SJSA1 (cell line): ENCODE measurements around the gene HLX. TPM values are rescaled to one million over a fixed set of nuclear protein-coding genes. Genes with fewer than 3 reads are reported as not detected.

ENCODE experiments used
- DNase-seq, 2 experiments: peaks; one replicate each; pipeline ENCODE4 v3.0.0-alpha.2; 2015 to 2020; ENCODE audit warnings: low spot score in 2 of 2, low read depth in 1 of 2
- H3K27ac ChIP-seq: fragments of 250-450 bp; sonication (Bioruptor Pico); 2 replicates; pipeline ENCODE4 v1.5.1; 2020; ENCODE audit warnings: mild to moderate bottlenecking, moderate library complexity
- H3K27me3 ChIP-seq: fragments of 250-450 bp; sonication (Bioruptor Pico); replicated peaks from 2 replicates; pipeline ENCODE4 v1.5.1; 2020; ENCODE audit warnings: mild to moderate bottlenecking, moderate library complexity
- H3K36me3 ChIP-seq: fragments of 250-450 bp; sonication (Bioruptor Pico); 2 replicates; pipeline ENCODE4 v1.5.1; 2020; ENCODE audit warnings: mild to moderate bottlenecking
- H3K4me1 ChIP-seq: fragments of 250-450 bp; sonication (Bioruptor Pico); replicated peaks from 2 replicates; pipeline ENCODE4 v1.6.1; 2021; ENCODE audit warnings: mild to moderate bottlenecking
- H3K4me3 ChIP-seq: fragments of 250-450 bp; sonication (Bioruptor Pico); 2 replicates; pipeline ENCODE4 v1.5.1; 2020; ENCODE audit warnings: mild to moderate bottlenecking
- H3K9me3 ChIP-seq: fragments of 250-450 bp; sonication (Bioruptor Pico); replicated peaks from 2 replicates; pipeline ENCODE4 v1.5.1; 2020; ENCODE audit warnings: mild to moderate bottlenecking
- total RNA-seq: library from RNA; depleted of rRNA; stranded (reverse); fragments of >200 nt; shearing (Covaris generic); gene quantifications from 2 replicates; pipeline ENCODE4 v1.2.3, GENCODE V29; 2014; rRNA removed

Gene HLX, protein sequence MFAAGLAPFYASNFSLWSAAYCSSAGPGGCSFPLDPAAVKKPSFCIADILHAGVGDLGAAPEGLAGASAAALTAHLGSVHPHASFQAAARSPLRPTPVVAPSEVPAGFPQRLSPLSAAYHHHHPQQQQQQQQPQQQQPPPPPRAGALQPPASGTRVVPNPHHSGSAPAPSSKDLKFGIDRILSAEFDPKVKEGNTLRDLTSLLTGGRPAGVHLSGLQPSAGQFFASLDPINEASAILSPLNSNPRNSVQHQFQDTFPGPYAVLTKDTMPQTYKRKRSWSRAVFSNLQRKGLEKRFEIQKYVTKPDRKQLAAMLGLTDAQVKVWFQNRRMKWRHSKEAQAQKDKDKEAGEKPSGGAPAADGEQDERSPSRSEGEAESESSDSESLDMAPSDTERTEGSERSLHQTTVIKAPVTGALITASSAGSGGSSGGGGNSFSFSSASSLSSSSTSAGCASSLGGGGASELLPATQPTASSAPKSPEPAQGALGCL
- total RNA-seq = 5.2 and 8.3 TPM in 2 replicates

DNA sequence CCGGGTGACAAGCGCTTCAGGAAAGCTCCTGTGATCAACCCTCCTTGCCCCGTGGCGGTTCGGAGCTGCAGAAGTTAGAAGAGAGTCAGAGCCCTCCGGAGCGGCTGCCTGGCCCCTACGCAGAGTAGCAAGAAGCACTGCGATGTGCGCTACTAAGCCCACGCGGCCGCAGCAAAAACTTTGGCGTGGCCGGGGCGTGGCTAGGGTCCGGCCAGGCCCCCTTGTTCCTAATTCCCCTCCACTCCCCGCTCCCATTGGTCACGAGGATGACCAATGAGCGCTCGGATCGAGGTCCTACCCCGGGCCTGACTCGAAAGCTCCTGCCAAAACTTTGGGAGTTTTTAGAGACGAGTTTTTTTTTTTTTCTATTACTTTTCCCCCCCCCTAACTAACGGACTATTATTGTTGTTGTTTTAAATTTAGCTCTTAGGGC lies at the start of gene HLX:
TSS of gene HLX (plus strand) at position 368 of the 433 bp plus-strand sequence. CDS start 415 bp downstream, outside the sequence.
- 0 out of 2 replicates have a peak, but pooled peaks cover 3% of the 10 kb centered on the region for H3K9me3 ChIP-seq
- no peaks in the 10 kb centered on the region for H3K27me3 ChIP-seq
- peak; percentile 91 to 92 for DNase-seq
- H3K36me3 ChIP-seq = peaks cover 33% of the 10 kb centered on the region
- peak within 1 kb of the TSS; percentile 91 for H3K4me3 ChIP-seq
- H3K27ac ChIP-seq = peak within 1 kb of the TSS; percentile 83
- H3K4me1 ChIP-seq = peaks cover 27% of the 10 kb centered on the region

DNA sequence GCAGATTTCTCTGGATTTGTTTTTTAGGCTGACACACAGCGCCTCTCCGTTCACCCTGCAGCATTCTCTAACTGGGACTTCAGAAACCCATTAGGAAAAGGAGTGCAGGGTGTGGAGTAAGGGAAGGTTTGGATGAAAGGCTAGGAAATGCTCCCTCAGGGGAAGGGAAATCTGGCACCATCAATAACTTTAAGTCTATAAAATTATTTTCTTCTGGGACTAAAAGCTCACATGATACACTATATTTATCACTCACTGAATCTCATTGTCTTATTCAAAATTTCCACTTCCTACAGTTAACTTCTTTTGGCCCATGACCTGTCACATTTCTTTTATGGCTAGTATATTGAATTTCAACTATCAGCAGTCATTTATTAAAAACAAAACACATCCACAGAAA lies 45.8 kb upstream of the HLX start:
- H3K36me3 ChIP-seq = no peaks in the 10 kb centered on the region
- peaks cover 22% of the 10 kb centered on the region for H3K4me1 ChIP-seq
- no peak overlapping the region for H3K4me3 ChIP-seq
- no peak for DNase-seq
- H3K9me3 ChIP-seq = no peaks in the 10 kb centered on the region
- no peak overlapping the region for H3K27ac ChIP-seq
- H3K27me3 ChIP-seq = no peaks in the 10 kb centered on the region

DNA sequence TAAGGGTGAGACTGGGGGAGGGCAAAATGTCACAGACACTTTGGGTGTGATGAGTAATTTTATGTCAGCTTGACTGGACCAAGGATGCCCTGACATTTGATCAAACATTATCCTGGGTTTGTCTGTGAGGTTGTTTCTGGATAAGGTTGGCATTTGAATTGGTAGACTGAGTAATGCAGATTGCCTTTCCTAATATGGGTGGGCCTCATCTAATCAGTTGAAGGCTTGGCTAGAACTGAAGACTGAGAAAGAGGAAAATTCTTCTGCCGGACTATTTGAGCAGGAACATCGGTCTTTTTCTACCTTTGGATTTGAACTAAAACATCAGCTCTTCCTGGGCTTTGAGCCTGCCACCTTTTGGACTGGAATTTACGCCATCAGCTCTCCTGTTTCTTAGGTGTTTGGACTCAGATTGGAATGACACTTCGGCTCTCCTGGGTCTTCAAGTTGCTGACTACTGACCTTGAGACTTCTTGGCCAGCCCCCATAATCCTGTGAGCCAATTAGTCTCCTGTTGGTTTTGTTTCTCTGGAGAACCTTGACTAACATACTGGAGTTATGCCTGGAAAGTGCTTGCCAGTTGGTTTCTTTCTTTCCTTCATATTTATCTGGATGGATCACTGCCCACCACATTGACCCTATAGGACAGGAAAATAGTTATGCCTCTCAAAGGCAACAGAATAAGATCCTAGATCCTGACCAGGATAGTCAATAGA lies 44.9 kb upstream of the HLX start:
- Histone ChIP-seq H3K27ac (no peak overlapping the region), H3K9me3 (no peaks in the 10 kb centered on the region), H3K4me1 (peaks cover 19% of the 10 kb centered on the region), H3K36me3 (no peaks in the 10 kb centered on the region), H3K27me3 (no peaks in the 10 kb centered on the region), H3K4me3 (no peak overlapping the region)
- DNase-seq = no peak

DNA sequence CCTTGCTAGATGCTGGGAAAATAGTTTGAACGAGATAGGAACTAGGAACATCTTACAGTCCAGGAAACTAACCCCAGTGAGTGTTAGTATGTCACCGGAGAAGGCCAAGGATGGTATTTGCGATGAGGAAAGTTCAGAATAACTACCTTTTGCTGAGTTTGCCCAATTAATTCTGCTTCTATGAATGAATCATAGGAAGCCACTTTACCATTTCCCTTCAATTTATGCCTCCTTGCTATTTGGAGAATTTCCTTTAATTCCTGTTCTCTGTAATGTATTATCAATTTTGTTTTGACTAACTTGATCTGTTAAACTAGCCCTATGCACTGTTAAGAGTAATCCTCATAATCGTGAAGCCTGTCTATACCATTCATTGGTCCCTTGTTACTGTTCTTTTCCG lies 40.7 kb upstream of the HLX start:
- Histone ChIP-seq H3K27me3 (no peaks in the 10 kb centered on the region), H3K9me3 (no peaks in the 10 kb centered on the region), H3K4me3 (no peak overlapping the region), H3K36me3 (no peaks in the 10 kb centered on the region), H3K27ac (no peak overlapping the region), H3K4me1 (peaks cover 20% of the 10 kb centered on the region)
- no peak for DNase-seq

DNA sequence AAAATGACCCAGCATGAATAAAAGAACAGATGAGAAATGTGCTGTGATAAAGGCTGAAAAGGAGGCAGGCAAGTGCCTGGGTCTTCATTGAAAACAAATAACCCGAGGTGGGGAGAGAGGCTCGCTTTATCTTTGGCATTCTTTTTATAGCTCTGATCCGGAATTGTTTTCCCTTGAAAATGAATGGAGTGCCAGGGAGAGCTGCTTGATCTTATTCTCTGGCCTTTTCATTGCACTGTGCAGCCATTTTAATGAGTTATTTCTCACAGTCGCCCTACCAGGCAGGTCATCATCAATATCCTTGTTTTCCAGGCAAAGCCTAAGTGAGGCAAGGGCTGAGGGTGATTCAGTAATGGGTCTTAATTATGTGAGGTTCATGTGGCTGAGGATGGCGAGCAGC lies 39.8 kb upstream of the HLX start:
- H3K27me3 ChIP-seq = no peaks in the 10 kb centered on the region
- DNase-seq = no peak
- H3K4me3 ChIP-seq = no peak overlapping the region
- peaks cover 24% of the 10 kb centered on the region for H3K4me1 ChIP-seq
- H3K27ac ChIP-seq = no peak overlapping the region
- no peaks in the 10 kb centered on the region for H3K9me3 ChIP-seq
- H3K36me3 ChIP-seq = no peaks in the 10 kb centered on the region

GRCh38 chr1:220841293-220841692 lies 38.0 kb upstream of the HLX start:
- Histone ChIP-seq H3K4me3 (no peak overlapping the region), H3K4me1 (peaks cover 24% of the 10 kb centered on the region), H3K9me3 (no peaks in the 10 kb centered on the region), H3K27ac (no peak overlapping the region), H3K36me3 (no peaks in the 10 kb centered on the region), H3K27me3 (no peaks in the 10 kb centered on the region)
- no peak for DNase-seq

DNA sequence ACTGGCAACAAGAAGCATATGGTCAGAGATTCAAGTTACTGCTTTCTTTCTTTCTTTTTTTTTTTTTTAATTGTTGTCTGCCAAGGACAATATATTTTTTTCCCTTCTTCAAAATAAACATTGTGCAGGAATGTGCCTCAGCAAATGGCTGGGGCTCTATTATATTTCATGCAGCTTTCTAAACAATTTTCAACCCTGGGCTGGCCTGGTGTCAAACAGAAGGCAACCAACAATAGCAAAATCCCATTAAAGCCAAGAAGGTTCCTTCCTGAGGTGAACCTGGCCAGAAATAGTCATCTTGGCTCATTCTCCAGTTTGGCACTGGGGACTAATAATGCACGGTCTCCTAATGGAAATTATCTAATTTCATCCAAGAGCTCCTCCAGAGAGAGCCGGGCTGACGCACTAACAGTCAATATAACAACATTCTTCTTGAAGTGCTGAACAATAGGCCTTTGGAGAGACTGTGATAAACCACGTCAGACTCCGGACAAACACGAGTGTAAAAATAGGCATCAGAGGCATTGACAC lies 35.7 kb upstream of the HLX start:
- H3K4me1 ChIP-seq = peaks cover 24% of the 10 kb centered on the region
- DNase-seq = peak; percentile 53 to 79

DNA sequence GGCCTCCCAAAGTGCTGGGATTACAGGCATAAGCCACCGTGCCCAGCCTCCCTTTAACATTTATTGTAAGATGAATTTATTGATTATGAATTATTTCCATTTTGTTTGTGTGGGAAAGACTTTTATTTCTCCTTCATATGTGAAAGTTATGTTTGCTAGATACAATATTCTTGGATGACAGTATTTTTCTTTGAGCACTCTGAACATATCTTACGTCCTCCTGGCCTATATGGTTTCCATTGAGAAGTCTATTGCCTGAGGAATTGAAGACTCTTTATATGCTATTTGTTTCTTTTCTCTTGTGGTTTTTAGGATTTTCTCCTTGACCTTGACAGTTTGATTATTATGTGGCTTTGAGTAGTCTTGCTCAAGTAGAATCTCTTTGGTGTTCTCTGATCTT lies 26.8 kb upstream of the HLX start:
- no peak for DNase-seq

More for the DNA sequence above, 35.7 kb upstream of the HLX start:
- Histone ChIP-seq H3K4me3 (no peak overlapping the region), H3K9me3 (no peaks in the 10 kb centered on the region), H3K27me3 (no peaks in the 10 kb centered on the region), H3K36me3 (no peaks in the 10 kb centered on the region), H3K27ac (peak overlapping the region; percentile 60)

DNA sequence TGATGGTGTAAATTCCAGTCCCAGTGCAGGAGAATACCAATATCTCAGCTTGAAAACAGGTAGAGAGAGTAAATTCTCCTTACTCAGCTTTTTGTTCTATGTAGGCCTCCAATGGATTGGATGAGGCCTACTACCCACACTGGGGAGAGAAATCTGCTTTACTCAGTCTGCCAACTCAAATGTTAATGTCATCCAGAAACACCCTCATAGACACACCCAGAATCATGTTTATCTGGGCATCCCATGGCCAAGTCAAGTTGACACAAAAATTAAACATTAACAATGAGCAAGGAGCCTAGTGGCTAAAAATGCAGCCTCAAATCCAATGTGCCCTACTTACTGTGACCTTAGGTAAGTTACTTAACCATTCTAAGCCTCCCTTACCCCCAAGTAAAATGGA lies 6.9 kb upstream of the HLX start:
- no peak for DNase-seq
- Histone ChIP-seq H3K4me3 (no peak overlapping the region), H3K27me3 (no peaks in the 10 kb centered on the region), H3K4me1 (peaks cover 9% of the 10 kb centered on the region), H3K9me3 (no peaks in the 10 kb centered on the region), H3K36me3 (no peaks in the 10 kb centered on the region), H3K27ac (no peak overlapping the region)

More for the DNA sequence above, 26.8 kb upstream of the HLX start:
- H3K9me3 ChIP-seq = 0 out of 2 replicates have a peak, but pooled peaks cover 3% of the 10 kb centered on the region
- H3K27me3 ChIP-seq = no peaks in the 10 kb centered on the region
- H3K4me1 ChIP-seq = no peaks in the 10 kb centered on the region
- no peak overlapping the region for H3K4me3 ChIP-seq
- H3K36me3 ChIP-seq = no peaks in the 10 kb centered on the region
- no peak overlapping the region for H3K27ac ChIP-seq

- Histone ChIP-seq H3K4me3 (no peak overlapping the region), H3K9me3 (no peaks in the 10 kb centered on the region), H3K4me1 (peaks cover 14% of the 10 kb centered on the region), H3K36me3 (no peaks in the 10 kb centered on the region), H3K27me3 (no peaks in the 10 kb centered on the region), H3K27ac (no peak overlapping the region)
- no peak for DNase-seq
Measured at GRCh38 chr1:220873087-220873486, 6.2 kb upstream of the HLX start.

GRCh38 chr1:220873868-220874655 lies 5.2 kb upstream of the HLX start:
- Histone ChIP-seq H3K4me1 (peaks cover 22% of the 10 kb centered on the region), H3K36me3 (no peaks in the 10 kb centered on the region), H3K4me3 (no peak overlapping the region), H3K27ac (no peak overlapping the region), H3K9me3 (no peaks in the 10 kb centered on the region), H3K27me3 (no peaks in the 10 kb centered on the region)
- DNase-seq = peak in 1 of 2 experiments; percentile 49

DNA sequence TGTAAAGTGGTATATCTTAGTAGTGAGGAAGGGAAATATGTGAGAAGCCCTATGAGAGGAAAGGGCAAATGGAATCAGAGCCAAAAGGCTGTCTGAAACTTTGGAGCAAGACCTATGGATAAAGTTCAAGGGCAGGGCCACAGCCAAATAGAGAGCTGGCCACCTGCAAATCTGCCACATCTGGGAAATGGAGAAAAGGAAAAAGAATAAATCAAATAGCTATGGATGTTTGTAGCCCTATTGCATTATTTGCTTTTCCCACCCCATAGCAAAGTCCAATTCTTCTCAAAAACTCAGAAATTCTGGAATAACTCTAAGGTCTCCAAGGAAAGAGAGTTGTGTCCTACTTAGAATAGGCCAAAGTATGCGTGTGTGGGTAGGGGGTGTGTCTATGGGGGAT lies 4.0 kb upstream of the HLX start:
- Histone ChIP-seq H3K36me3 (peaks cover 8% of the 10 kb centered on the region; the same call in 1 of the 2 replicates), H3K27me3 (no peaks in the 10 kb centered on the region), H3K9me3 (0 out of 2 replicates have a peak, but pooled peaks cover 3% of the 10 kb centered on the region), H3K27ac (no peak overlapping the region), H3K4me3 (no peak overlapping the region), H3K4me1 (peaks cover 22% of the 10 kb centered on the region)
- no peak for DNase-seq
